WTC11 (cell line): Measurements from ENCODE around the gene NUP210.

ENCODE experiments used
- ATF6 ChIP-seq: sonication (generic); formaldehyde crosslinking; IDR thresholded peaks from 2 replicates; pipeline ENCODE4 v1.8.1; 2023; ENCODE audit warnings: mild to moderate bottlenecking, missing genetic modification reagents
- CREB1 ChIP-seq: sonication (generic); formaldehyde crosslinking; IDR thresholded peaks from 2 replicates; pipeline ENCODE4 v1.8.0; 2023; ENCODE audit warnings: mild to moderate bottlenecking, missing genetic modification reagents
- NFYB ChIP-seq: sonication (generic); formaldehyde crosslinking; conservative IDR thresholded peaks from 2 replicates; pipeline ENCODE4 v1.8.0; 2022; ENCODE audit warnings: low read depth, missing genetic modification reagents
- RORB ChIP-seq: fragments of 250-450 bp; sonication (Bioruptor Pico); IDR thresholded peaks from 2 replicates; pipeline ENCODE4 v1.9.0; 2021; ENCODE audit warnings: mild to moderate bottlenecking
- SP1 ChIP-seq: sonication (generic); formaldehyde crosslinking; conservative IDR thresholded peaks from 2 replicates; pipeline ENCODE4 v1.8.1; 2022; ENCODE audit warnings: missing genetic modification reagents
- TEAD1 ChIP-seq: sonication (generic); formaldehyde crosslinking; IDR thresholded peaks from 2 replicates; pipeline ENCODE4 v1.8.0; 2022; ENCODE audit warnings: mild to moderate bottlenecking, missing genetic modification reagents
- ZBTB43 ChIP-seq: sonication (generic); formaldehyde crosslinking; IDR thresholded peaks from 2 replicates; pipeline ENCODE4 v1.8.1; 2023; ENCODE audit warnings: mild to moderate bottlenecking, missing genetic modification reagents
- ZNF512 ChIP-seq: sonication (generic); formaldehyde crosslinking; IDR thresholded peaks from 2 replicates; pipeline ENCODE4 v1.8.1; 2022; ENCODE audit warnings: missing genetic modification reagents, borderline replicate concordance
- TF ChIP-seq, protein P1 (sequence below): fragments of 200-600 bp; IDR thresholded peaks from 2 replicates; pipeline ENCODE4 v1.8.0; 2022; ENCODE audit warnings: antibody characterized with exemption
- TF ChIP-seq, protein P2 (sequence below): sonication (generic); formaldehyde crosslinking; IDR thresholded peaks from 2 replicates; pipeline ENCODE4 v1.8.1; 2023; ENCODE audit warnings: mild to moderate bottlenecking, missing genetic modification reagents, borderline replicate concordance
- TF ChIP-seq, protein P3 (sequence below): sonication (generic); formaldehyde crosslinking; IDR thresholded peaks from 2 replicates; pipeline ENCODE4 v1.8.1; 2022; ENCODE audit warnings: mild to moderate bottlenecking, missing genetic modification reagents, moderate library complexity, borderline replicate concordance
- TF ChIP-seq, protein P4 (sequence below): sonication (generic); formaldehyde crosslinking; IDR thresholded peaks from 2 replicates; pipeline ENCODE4 v1.8.0; 2022; ENCODE audit warnings: mild to moderate bottlenecking, missing genetic modification reagents
- TF ChIP-seq, protein P5 (sequence below): sonication (generic); formaldehyde crosslinking; IDR thresholded peaks from 2 replicates; pipeline ENCODE4 v1.8.0; 2023; ENCODE audit warnings: missing genetic modification reagents, mild to moderate bottlenecking, borderline replicate concordance

GRCh38 chr3:13389378-13389777 is 30.7 kb downstream of the NUP210 start:
- TF ChIP-seq ATF6 (CRISPR knock-in tag) (no peak), TEAD1 (CRISPR knock-in tag) (no peak), NFYB (no peak), CREB1 (CRISPR knock-in tag) (no peak), RORB (no peak), SP1 (CRISPR knock-in tag) (no peak), ZBTB43 (CRISPR knock-in tag) (no peak), ZNF512 (CRISPR knock-in tag) (no peak)
- TF ChIP-seq, protein P1, sequence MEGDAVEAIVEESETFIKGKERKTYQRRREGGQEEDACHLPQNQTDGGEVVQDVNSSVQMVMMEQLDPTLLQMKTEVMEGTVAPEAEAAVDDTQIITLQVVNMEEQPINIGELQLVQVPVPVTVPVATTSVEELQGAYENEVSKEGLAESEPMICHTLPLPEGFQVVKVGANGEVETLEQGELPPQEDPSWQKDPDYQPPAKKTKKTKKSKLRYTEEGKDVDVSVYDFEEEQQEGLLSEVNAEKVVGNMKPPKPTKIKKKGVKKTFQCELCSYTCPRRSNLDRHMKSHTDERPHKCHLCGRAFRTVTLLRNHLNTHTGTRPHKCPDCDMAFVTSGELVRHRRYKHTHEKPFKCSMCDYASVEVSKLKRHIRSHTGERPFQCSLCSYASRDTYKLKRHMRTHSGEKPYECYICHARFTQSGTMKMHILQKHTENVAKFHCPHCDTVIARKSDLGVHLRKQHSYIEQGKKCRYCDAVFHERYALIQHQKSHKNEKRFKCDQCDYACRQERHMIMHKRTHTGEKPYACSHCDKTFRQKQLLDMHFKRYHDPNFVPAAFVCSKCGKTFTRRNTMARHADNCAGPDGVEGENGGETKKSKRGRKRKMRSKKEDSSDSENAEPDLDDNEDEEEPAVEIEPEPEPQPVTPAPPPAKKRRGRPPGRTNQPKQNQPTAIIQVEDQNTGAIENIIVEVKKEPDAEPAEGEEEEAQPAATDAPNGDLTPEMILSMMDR, result no peak
- TF ChIP-seq, protein P2, sequence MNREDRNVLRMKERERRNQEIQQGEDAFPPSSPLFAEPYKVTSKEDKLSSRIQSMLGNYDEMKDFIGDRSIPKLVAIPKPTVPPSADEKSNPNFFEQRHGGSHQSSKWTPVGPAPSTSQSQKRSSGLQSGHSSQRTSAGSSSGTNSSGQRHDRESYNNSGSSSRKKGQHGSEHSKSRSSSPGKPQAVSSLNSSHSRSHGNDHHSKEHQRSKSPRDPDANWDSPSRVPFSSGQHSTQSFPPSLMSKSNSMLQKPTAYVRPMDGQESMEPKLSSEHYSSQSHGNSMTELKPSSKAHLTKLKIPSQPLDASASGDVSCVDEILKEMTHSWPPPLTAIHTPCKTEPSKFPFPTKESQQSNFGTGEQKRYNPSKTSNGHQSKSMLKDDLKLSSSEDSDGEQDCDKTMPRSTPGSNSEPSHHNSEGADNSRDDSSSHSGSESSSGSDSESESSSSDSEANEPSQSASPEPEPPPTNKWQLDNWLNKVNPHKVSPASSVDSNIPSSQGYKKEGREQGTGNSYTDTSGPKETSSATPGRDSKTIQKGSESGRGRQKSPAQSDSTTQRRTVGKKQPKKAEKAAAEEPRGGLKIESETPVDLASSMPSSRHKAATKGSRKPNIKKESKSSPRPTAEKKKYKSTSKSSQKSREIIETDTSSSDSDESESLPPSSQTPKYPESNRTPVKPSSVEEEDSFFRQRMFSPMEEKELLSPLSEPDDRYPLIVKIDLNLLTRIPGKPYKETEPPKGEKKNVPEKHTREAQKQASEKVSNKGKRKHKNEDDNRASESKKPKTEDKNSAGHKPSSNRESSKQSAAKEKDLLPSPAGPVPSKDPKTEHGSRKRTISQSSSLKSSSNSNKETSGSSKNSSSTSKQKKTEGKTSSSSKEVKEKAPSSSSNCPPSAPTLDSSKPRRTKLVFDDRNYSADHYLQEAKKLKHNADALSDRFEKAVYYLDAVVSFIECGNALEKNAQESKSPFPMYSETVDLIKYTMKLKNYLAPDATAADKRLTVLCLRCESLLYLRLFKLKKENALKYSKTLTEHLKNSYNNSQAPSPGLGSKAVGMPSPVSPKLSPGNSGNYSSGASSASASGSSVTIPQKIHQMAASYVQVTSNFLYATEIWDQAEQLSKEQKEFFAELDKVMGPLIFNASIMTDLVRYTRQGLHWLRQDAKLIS, result no peak
- TF ChIP-seq, protein P3, sequence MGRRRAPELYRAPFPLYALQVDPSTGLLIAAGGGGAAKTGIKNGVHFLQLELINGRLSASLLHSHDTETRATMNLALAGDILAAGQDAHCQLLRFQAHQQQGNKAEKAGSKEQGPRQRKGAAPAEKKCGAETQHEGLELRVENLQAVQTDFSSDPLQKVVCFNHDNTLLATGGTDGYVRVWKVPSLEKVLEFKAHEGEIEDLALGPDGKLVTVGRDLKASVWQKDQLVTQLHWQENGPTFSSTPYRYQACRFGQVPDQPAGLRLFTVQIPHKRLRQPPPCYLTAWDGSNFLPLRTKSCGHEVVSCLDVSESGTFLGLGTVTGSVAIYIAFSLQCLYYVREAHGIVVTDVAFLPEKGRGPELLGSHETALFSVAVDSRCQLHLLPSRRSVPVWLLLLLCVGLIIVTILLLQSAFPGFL (CRISPR knock-in tag), result no peak
- TF ChIP-seq, protein P4, sequence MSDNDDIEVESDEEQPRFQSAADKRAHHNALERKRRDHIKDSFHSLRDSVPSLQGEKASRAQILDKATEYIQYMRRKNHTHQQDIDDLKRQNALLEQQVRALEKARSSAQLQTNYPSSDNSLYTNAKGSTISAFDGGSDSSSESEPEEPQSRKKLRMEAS (CRISPR knock-in tag), result no peak
- TF ChIP-seq, protein P5, sequence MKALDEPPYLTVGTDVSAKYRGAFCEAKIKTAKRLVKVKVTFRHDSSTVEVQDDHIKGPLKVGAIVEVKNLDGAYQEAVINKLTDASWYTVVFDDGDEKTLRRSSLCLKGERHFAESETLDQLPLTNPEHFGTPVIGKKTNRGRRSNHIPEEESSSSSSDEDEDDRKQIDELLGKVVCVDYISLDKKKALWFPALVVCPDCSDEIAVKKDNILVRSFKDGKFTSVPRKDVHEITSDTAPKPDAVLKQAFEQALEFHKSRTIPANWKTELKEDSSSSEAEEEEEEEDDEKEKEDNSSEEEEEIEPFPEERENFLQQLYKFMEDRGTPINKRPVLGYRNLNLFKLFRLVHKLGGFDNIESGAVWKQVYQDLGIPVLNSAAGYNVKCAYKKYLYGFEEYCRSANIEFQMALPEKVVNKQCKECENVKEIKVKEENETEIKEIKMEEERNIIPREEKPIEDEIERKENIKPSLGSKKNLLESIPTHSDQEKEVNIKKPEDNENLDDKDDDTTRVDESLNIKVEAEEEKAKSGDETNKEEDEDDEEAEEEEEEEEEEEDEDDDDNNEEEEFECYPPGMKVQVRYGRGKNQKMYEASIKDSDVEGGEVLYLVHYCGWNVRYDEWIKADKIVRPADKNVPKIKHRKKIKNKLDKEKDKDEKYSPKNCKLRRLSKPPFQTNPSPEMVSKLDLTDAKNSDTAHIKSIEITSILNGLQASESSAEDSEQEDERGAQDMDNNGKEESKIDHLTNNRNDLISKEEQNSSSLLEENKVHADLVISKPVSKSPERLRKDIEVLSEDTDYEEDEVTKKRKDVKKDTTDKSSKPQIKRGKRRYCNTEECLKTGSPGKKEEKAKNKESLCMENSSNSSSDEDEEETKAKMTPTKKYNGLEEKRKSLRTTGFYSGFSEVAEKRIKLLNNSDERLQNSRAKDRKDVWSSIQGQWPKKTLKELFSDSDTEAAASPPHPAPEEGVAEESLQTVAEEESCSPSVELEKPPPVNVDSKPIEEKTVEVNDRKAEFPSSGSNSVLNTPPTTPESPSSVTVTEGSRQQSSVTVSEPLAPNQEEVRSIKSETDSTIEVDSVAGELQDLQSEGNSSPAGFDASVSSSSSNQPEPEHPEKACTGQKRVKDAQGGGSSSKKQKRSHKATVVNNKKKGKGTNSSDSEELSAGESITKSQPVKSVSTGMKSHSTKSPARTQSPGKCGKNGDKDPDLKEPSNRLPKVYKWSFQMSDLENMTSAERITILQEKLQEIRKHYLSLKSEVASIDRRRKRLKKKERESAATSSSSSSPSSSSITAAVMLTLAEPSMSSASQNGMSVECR (CRISPR knock-in tag), result no peak
